Heart right ventricle (tissue), 16 donors: Measurements from ENCODE around the gene UNC119B. TPM values are rescaled to one million over a fixed set of nuclear protein-coding genes. Genes with fewer than 3 reads are reported as not detected.

Source experiments
- ATAC-seq, 8 donors: fragments of 200-7000 bp; cut with Tn5 transposase; one replicate each; pipeline ENCODE4 v1.9.1; 2020; ENCODE audit warnings: mild to moderate bottlenecking in 8 of 8, moderate library complexity in 8 of 8, moderate number of reproducible peaks in 1 of 8
- DNase-seq, 2 donors: peaks; one replicate each; pipeline ENCODE4 v3.0.0-alpha.2; 2020
- H3K27ac ChIP-seq, 10 donors: fragments of 200-600 bp; sonication (generic) in 2 of 10; one replicate each; pipeline versions ENCODE4 v1.5.0 to v1.8.0; 2020 to 2022; ENCODE audit warnings: mild to moderate bottlenecking in 3 of 10
- H3K27me3 ChIP-seq, 7 donors: fragments of 200-600 bp; one replicate each; pipeline ENCODE4 v1.8.0; 2021 to 2022; ENCODE audit warnings: mild to moderate bottlenecking in 2 of 7
- H3K36me3 ChIP-seq, 9 donors: fragments of 200-600 bp; sonication (generic) in 1 of 9; one replicate each; pipeline versions ENCODE4 v1.5.0 to v1.8.0; 2020 to 2022; ENCODE audit warnings: mild to moderate bottlenecking in 2 of 9
- H3K4me1 ChIP-seq, 9 donors: fragments of 200-600 bp; sonication (generic) in 1 of 9; one replicate each; pipeline versions ENCODE4 v1.5.0 to v1.8.0; 2020 to 2022; ENCODE audit warnings: mild to moderate bottlenecking in 4 of 9
- H3K4me3 ChIP-seq, 10 donors: fragments of 200-600 bp; sonication (generic) in 2 of 10; one replicate each; pipeline versions ENCODE4 v1.5.0 to v1.8.0; 2020 to 2022; ENCODE audit warnings: mild to moderate bottlenecking in 7 of 10, moderate library complexity in 2 of 10
- H3K9me3 ChIP-seq, 11 donors: fragments of 200-600 bp in 10 of 11; sonication (generic) in 2 of 11; one replicate each; pipeline versions ENCODE4 v1.5.0 to v1.8.0; 2013 to 2022; ENCODE audit warnings: mild to moderate bottlenecking in 2 of 11, control low read depth in 1 of 11, moderate library complexity in 1 of 11
- CTCF ChIP-seq, 9 donors: fragments of 200-600 bp; sonication (generic) in 2 of 9; IDR thresholded peaks; one replicate each; pipeline versions ENCODE4 v1.5.0 to v1.8.0; 2021 to 2022; ENCODE audit warnings: antibody characterized with exemption in 9 of 9, mild to moderate bottlenecking in 5 of 9, moderate library complexity in 1 of 9
- WGBS, 2 donors: extraction: QIAGEN DNeasy Blood & Tissue Kit; methylation state at CpG; one replicate each; pipeline ENCODE4 v1.1.7; 2013; ENCODE audit warnings: inconsistent platforms in 1 of 2; 5-methylcytosine and 5-hydroxymethylcytosine counted together
- intact Hi-C, 10 donors: fragments of 100-400 bp; cut with DNase I; formaldehyde crosslinking; loops; one replicate each; pipeline versions ENCODE4 v1.11.1 to v1.14.2; 2022
- polyA plus RNA-seq, 2 donors: library from polyadenylated mRNA; stranded (reverse); fragments of 200-250 nt; gene quantifications; one replicate each; pipeline ENCODE4 v1.2.3, GENCODE V29; 2013
- total RNA-seq, 10 donors: library from RNA; stranded (reverse); fragmentation: NEBNext Ultra II Directional in 3 of 10; extraction: Animal tissue kit (Norgen Biotek cat#: 25700) in 3 of 10; gene quantifications; one replicate each; pipeline versions ENCODE4 v1.2.1 to v1.2.4, GENCODE V29; 2021 to 2023
- donor health status: Arrhythmogenic right ventricular cardiomyopathy.
- donor health status: ischemic (EF 13 %, LVEDD 7.1; RV severe dilation, severe dysfunction).
- donor health status: healthy with polysubstance abuse.
- donor health status: DM: no; HTN: yes; CAD: no.
- donor health status: DM: no; HTN: no; CAD: no.
- donor health status: ischemic (EF 25% LVEDD 6.9; RV normal size, moderate dysfunction).
- donor health status: ischemic (EF 25% LVEDD 5.7; RV mildly dilated, moderate dysfunction).
- donor health status: healthy.
- donor health status: DM: yes; HTN: yes; CAD: no.
- donor health status: Ischemic cardiomyopathy.
- donor health status: ischemic (EF 35%, LVEDD 5.7; RV mildly dilated, moderate dysfunction).
- donor health status: nonischemic (EF 11% LVEDD 7.7; RV severe dilation, severe dysfunction).
- donor health status: DM: yes; HTN: yes; CAD: no.
- donor health status: PGD.
- donor health status: ischemic (EF 29% LVEDD 5.4; RV normal size, mild dysfunction).
- donor health status: nonischemic (EF 23%, LVEDD 6.1; RV moderate dilation, normal function).

UNC119B gene
- total and polyA plus RNA-seq, 12 donors, result 5.0 to 15.4 (median 9.3) TPM

- Histone ChIP-seq H3K4me1 (no peaks in the 10 kb centered on the region), H3K9me3 (peaks cover 0 to 11% (median 0%) of the 10 kb centered on the region in 11 donors), H3K27me3 (no peaks in the 10 kb centered on the region), H3K4me3 (no peak overlapping the region), H3K27ac (no peak overlapping the region), H3K36me3 (no peaks in the 10 kb centered on the region)
- ATAC-seq (no peak), DNase-seq (no peak)
- intact Hi-C loops, result loop anchor here in 1 of 10 donors (10.0 kb wide), 1 partner anchor 213 kb away; no protein-coding TSS in a partner anchor
- WGBS, 2 donors, result 97 to 98% methylated on average over 9 of the region's 9 CpGs
- TF ChIP-seq CTCF (IDR thresholded peaks at IDR 0.05), result no peak
These were observed 41.1 kb downstream of the UNC119B start for GRCh38 chr12:120751389-120751788.

GRCh38 chr12:120754792-120755191, 44.5 kb downstream of the UNC119B start:
- H3K4me3 ChIP-seq, result no peak overlapping the region
- H3K36me3 ChIP-seq, result peaks cover 0 to 6% (median 0%) of the 10 kb centered on the region in 9 donors
- peaks cover 0 to 11% (median 0%) of the 10 kb centered on the region in 11 donors for H3K9me3 ChIP-seq
- H3K27me3 ChIP-seq, result no peaks in the 10 kb centered on the region
- H3K4me1 ChIP-seq, result no peaks in the 10 kb centered on the region
- no peak for TF ChIP-seq CTCF (IDR thresholded peaks at IDR 0.05)
- intact Hi-C loops, result loop anchor here in 1 of 10 donors (10.0 kb wide), 1 partner anchor 210 kb away; no protein-coding TSS in a partner anchor
- no peak for DNase-seq
- ATAC-seq, result no peak
- H3K27ac ChIP-seq, result no peak overlapping the region

GRCh38 chr12:120755269-120755668, 45.0 kb downstream of the UNC119B start:
- H3K27ac ChIP-seq, result no peak overlapping the region
- DNase-seq, result no peak
- no peak for ATAC-seq
- no peak for TF ChIP-seq CTCF (IDR thresholded peaks at IDR 0.05)
- no peaks in the 10 kb centered on the region for H3K27me3 ChIP-seq
- intact Hi-C loops, result loop anchor here in 1 of 10 donors (10.0 kb wide), 1 partner anchor 210 kb away; no protein-coding TSS in a partner anchor
- H3K36me3 ChIP-seq, result peaks cover 0 to 10% (median 0%) of the 10 kb centered on the region in 9 donors
- H3K4me3 ChIP-seq, result no peak overlapping the region
- H3K4me1 ChIP-seq, result no peaks in the 10 kb centered on the region
- H3K9me3 ChIP-seq, result peaks cover 0 to 11% (median 0%) of the 10 kb centered on the region in 11 donors

GRCh38 chr12:120757226-120757742, 47.0 kb downstream of the UNC119B start:
- intact Hi-C loops, result loop anchor here in 1 of 10 donors (10.0 kb wide), 1 partner anchor 208 kb away; no protein-coding TSS in a partner anchor
- Histone ChIP-seq H3K36me3 (peaks cover 0 to 26% (median 0%) of the 10 kb centered on the region in 9 donors), H3K27ac (no peak overlapping the region), H3K4me3 (no peak overlapping the region), H3K27me3 (no peaks in the 10 kb centered on the region), H3K9me3 (peaks cover 0 to 11% (median 0%) of the 10 kb centered on the region in 11 donors), H3K4me1 (peaks cover 0 to 17% (median 11%) of the 10 kb centered on the region in 9 donors)
- no peak for ATAC-seq
- WGBS, 2 donors, result 76 to 86% methylated on average over 4 of the region's 4 CpGs
- no peak for TF ChIP-seq CTCF (IDR thresholded peaks at IDR 0.05)
- no peak for DNase-seq
